HUES48 (cell line): ENCODE results near the gene GATAD2A.

ENCODE experiments used
- H3K27ac ChIP-seq: one replicate; pipeline ENCODE4 v1.7.0; 2013; ENCODE audit warnings: low read depth, low read length, inconsistent platforms
- H3K27me3 ChIP-seq: 2 replicates; pipeline ENCODE4 v1.6.1; 2013; ENCODE audit warnings: mild to moderate bottlenecking, low read length; ENCODE audit not compliant: control insufficient read depth, insufficient read depth
- H3K36me3 ChIP-seq: 2 replicates; pipeline ENCODE4 v1.6.1; 2013; ENCODE audit warnings: low read length; ENCODE audit not compliant: control insufficient read depth, insufficient read depth
- H3K4me1 ChIP-seq: 2 replicates; pipeline ENCODE4 v1.6.1; 2013; ENCODE audit warnings: mild to moderate bottlenecking, low read length; ENCODE audit not compliant: control insufficient read depth, insufficient read depth
- H3K4me3 ChIP-seq: 2 replicates; pipeline ENCODE4 v1.5.1; 2013; ENCODE audit warnings: mild to moderate bottlenecking, low read depth, low read length
- H3K9ac ChIP-seq: 2 replicates; pipeline ENCODE4 v1.6.1; 2013; ENCODE audit warnings: mild to moderate bottlenecking, low read depth, low read length, moderate library complexity
- H3K9me3 ChIP-seq: 2 replicates; pipeline ENCODE4 v1.6.1; 2013; ENCODE audit warnings: low read length; ENCODE audit not compliant: control insufficient read depth, insufficient read depth

Gene GATAD2A

GRCh38 chr19:19507354-19507753 is 101.9 kb downstream of the GATAD2A start:
- Histone ChIP-seq H3K36me3 (peaks cover 53% of the 10 kb centered on the region), H3K27me3 (no peaks in the 10 kb centered on the region), H3K4me3 (no peak overlapping the region)

GRCh38 chr19:19508217-19508616 is 102.7 kb downstream of the GATAD2A start:
- no peak overlapping the region for H3K27ac ChIP-seq
- no peak overlapping the region for H3K9ac ChIP-seq
- H3K36me3 ChIP-seq: peaks cover 45% of the 10 kb centered on the region
- no peak overlapping the region for H3K4me3 ChIP-seq
- H3K27me3 ChIP-seq: no peaks in the 10 kb centered on the region
- H3K4me1 ChIP-seq: no peaks in the 10 kb centered on the region
- no peaks in the 10 kb centered on the region for H3K9me3 ChIP-seq

More at GRCh38 chr19:19507354-19507753, 101.9 kb downstream of the GATAD2A start:
- Histone ChIP-seq H3K9ac (no peak overlapping the region), H3K4me1 (no peaks in the 10 kb centered on the region), H3K9me3 (no peaks in the 10 kb centered on the region), H3K27ac (no peak overlapping the region)

GRCh38 chr19:19510432-19510831 is 105.0 kb downstream of the GATAD2A start:
- H3K27me3 ChIP-seq: no peaks in the 10 kb centered on the region
- peak overlapping the region; percentile 12 for H3K27ac ChIP-seq
- H3K36me3 ChIP-seq: peaks cover 23% of the 10 kb centered on the region
- H3K4me1 ChIP-seq: no peaks in the 10 kb centered on the region; the same call in 1 of the 2 replicates
- no peaks in the 10 kb centered on the region for H3K9me3 ChIP-seq
- no peak overlapping the region for H3K9ac ChIP-seq
- no peak overlapping the region for H3K4me3 ChIP-seq

GRCh38 chr19:19513682-19514081 is 108.2 kb downstream of the GATAD2A start:
- Histone ChIP-seq H3K4me1 (no peaks in the 10 kb centered on the region; the same call in 1 of the 2 replicates), H3K9ac (no peak overlapping the region), H3K4me3 (no peak overlapping the region), H3K27me3 (no peaks in the 10 kb centered on the region), H3K9me3 (no peaks in the 10 kb centered on the region), H3K27ac (no peak overlapping the region), H3K36me3 (no peaks in the 10 kb centered on the region)

GRCh38 chr19:19514215-19514657 is 108.8 kb downstream of the GATAD2A start:
- Histone ChIP-seq H3K27ac (no peak overlapping the region), H3K36me3 (peaks cover 3% of the 10 kb centered on the region), H3K9ac (no peak overlapping the region), H3K27me3 (no peaks in the 10 kb centered on the region), H3K4me1 (no peaks in the 10 kb centered on the region; the same call in 1 of the 2 replicates), H3K4me3 (no peak overlapping the region), H3K9me3 (no peaks in the 10 kb centered on the region)

- no peaks in the 10 kb centered on the region for H3K27me3 ChIP-seq
- peak within 1 kb of the TSS; percentile 83 for H3K4me3 ChIP-seq
- peaks cover 10% of the 10 kb centered on the region for H3K36me3 ChIP-seq
- H3K9ac ChIP-seq: peak within 1 kb of the TSS; percentile 82
- no peaks in the 10 kb centered on the region for H3K9me3 ChIP-seq
- no peaks in the 10 kb centered on the region; the same call in 1 of the 2 replicates for H3K4me1 ChIP-seq
- peak within 1 kb of the TSS; percentile 87 for H3K27ac ChIP-seq
Observed at GRCh38 chr19:19514881-19515641, 109.6 kb downstream of the GATAD2A start, which contains the start of gene TSSK6. TSS of gene TSSK6 (minus strand) at chr19:19515548. CDS start at chr19:19515427, 121 bp downstream.

GRCh38 chr19:19515642-19516519 is 110.4 kb downstream of the GATAD2A start, which contains the start of gene NDUFA13:
TSS of gene NDUFA13 (plus strand) at chr19:19516225. CDS start at chr19:19516239, 14 bp downstream.
- Histone ChIP-seq H3K4me1 (no peaks in the 10 kb centered on the region; the same call in 1 of the 2 replicates), H3K27ac (peak within 1 kb of the TSS; percentile 87), H3K9me3 (no peaks in the 10 kb centered on the region), H3K27me3 (no peaks in the 10 kb centered on the region), H3K9ac (peak within 1 kb of the TSS; percentile 82), H3K36me3 (peaks cover 18% of the 10 kb centered on the region), H3K4me3 (peak within 1 kb of the TSS; percentile 83)

- Histone ChIP-seq H3K4me1 (no peaks in the 10 kb centered on the region; the same call in 1 of the 2 replicates), H3K27me3 (no peaks in the 10 kb centered on the region), H3K36me3 (peaks cover 19% of the 10 kb centered on the region), H3K27ac (no peak overlapping the region), H3K9ac (no peak overlapping the region), H3K4me3 (peak overlapping the region; percentile 83), H3K9me3 (peaks cover 3% of the 10 kb centered on the region; the same call in 1 of the 2 replicates)
Observed at GRCh38 chr19:19517235-19517619, 111.8 kb downstream of the GATAD2A start.

- H3K27me3 ChIP-seq: no peaks in the 10 kb centered on the region
- peaks cover 3% of the 10 kb centered on the region; the same call in 1 of the 2 replicates for H3K9me3 ChIP-seq
- H3K4me1 ChIP-seq: no peaks in the 10 kb centered on the region
- H3K4me3 ChIP-seq: no peak overlapping the region
- no peak overlapping the region for H3K27ac ChIP-seq
- H3K36me3 ChIP-seq: peaks cover 33% of the 10 kb centered on the region
- H3K9ac ChIP-seq: no peak overlapping the region
Observed at GRCh38 chr19:19520989-19521388, 115.5 kb downstream of the GATAD2A start.

- H3K36me3 ChIP-seq: peaks cover 53% of the 10 kb centered on the region
Observed at GRCh38 chr19:19523177-19523576, 117.7 kb downstream of the GATAD2A start.

More at GRCh38 chr19:19523177-19523576, 117.7 kb downstream of the GATAD2A start:
- Histone ChIP-seq H3K4me1 (no peaks in the 10 kb centered on the region), H3K4me3 (no peak overlapping the region), H3K27me3 (no peaks in the 10 kb centered on the region), H3K27ac (no peak overlapping the region), H3K9ac (no peak overlapping the region), H3K9me3 (peaks cover 3% of the 10 kb centered on the region; the same call in 1 of the 2 replicates)
